Endodermal cell (in vitro differentiated cells): ENCODE results near the gene SAMD10. TPM values are rescaled to one million over a fixed set of nuclear protein-coding genes. Genes with fewer than 3 reads are reported as not detected.

Experiments used
- DNase-seq: peaks from one replicate; pipeline ENCODE4 v3.0.0-alpha.2; 2017
- H3K27ac ChIP-seq: 2 replicates; pipeline ENCODE4 v1.5.1; 2013; ENCODE audit warnings: mild to moderate bottlenecking, low read depth, low read length, moderate library complexity
- H3K27me3 ChIP-seq: 2 replicates; pipeline ENCODE4 v1.6.1; 2013; ENCODE audit warnings: mild to moderate bottlenecking, low read length, moderate library complexity; ENCODE audit not compliant: insufficient read depth, control insufficient read depth, poor library complexity, severe bottlenecking
- H3K36me3 ChIP-seq: 2 replicates; pipeline ENCODE4 v1.7.0; 2013; ENCODE audit warnings: mild to moderate bottlenecking, low read length, moderate library complexity; ENCODE audit not compliant: control insufficient read depth, insufficient read depth
- H3K4me1 ChIP-seq: one replicate; pipeline ENCODE4 v1.7.0; 2013; ENCODE audit warnings: low read length; ENCODE audit not compliant: control insufficient read depth, insufficient read depth
- H3K4me3 ChIP-seq: 2 replicates; pipeline ENCODE4 v1.5.1; 2013; ENCODE audit warnings: mild to moderate bottlenecking, low read length, moderate library complexity
- H3K9ac ChIP-seq: 2 replicates; pipeline ENCODE4 v1.6.1; 2013; ENCODE audit warnings: mild to moderate bottlenecking, low read length, moderate library complexity; ENCODE audit not compliant: poor library complexity, severe bottlenecking; ENCODE audit errors: extremely low read depth
- H3K9me3 ChIP-seq: 2 replicates; pipeline ENCODE4 v1.6.1; 2013; ENCODE audit warnings: mild to moderate bottlenecking, low read length, moderate library complexity; ENCODE audit not compliant: control insufficient read depth
- H3K27ac Mint-ChIP-seq: 2 replicates; pipeline ENCODE4 v1.8.0; 2020; ENCODE audit warnings: mixed read lengths
- H3K27me3 Mint-ChIP-seq: 2 replicates; pipeline ENCODE4 v1.8.0; 2021; ENCODE audit warnings: mild to moderate bottlenecking, mixed read lengths; ENCODE audit not compliant: insufficient read depth
- H3K36me3 Mint-ChIP-seq: 2 replicates; pipeline ENCODE4 v1.8.0; 2020; ENCODE audit warnings: low read depth, mixed read lengths
- H3K4me1 Mint-ChIP-seq: 2 replicates; pipeline ENCODE4 v1.8.0; 2020; ENCODE audit warnings: mixed read lengths
- H3K4me3 Mint-ChIP-seq: 2 replicates; pipeline ENCODE4 v1.8.0; 2020; ENCODE audit warnings: mild to moderate bottlenecking, moderate library complexity, mixed read lengths
- H3K9me3 Mint-ChIP-seq: 2 replicates; pipeline ENCODE4 v1.8.0; 2020; ENCODE audit warnings: mild to moderate bottlenecking, mixed read lengths
- CTCF ChIP-seq: fragments of 200-600 bp; sonication (generic); conservative IDR thresholded peaks from 2 replicates; pipeline ENCODE4 v1.5.0; 2021; ENCODE audit warnings: antibody characterized with exemption, mild to moderate bottlenecking
- WGBS, 2 experiments: methylation state at CpG; one replicate each; pipeline versions ENCODE4 v1.1.5 to v1.1.7; 2013; ENCODE audit warnings: missing lambda C conversion rate in 2 of 2, mixed read lengths in 1 of 2; ENCODE audit not compliant: insufficient coverage in 1 of 2, insufficient read length in 1 of 2; 5-methylcytosine and 5-hydroxymethylcytosine counted together
- total RNA-seq, 2 donors: library from RNA; stranded (reverse); fragmentation: NEBNext Ultra II Directional in 1 of 2; extraction: Animal tissue kit (Norgen Biotek cat#: 25700) in 1 of 2; gene quantifications; 2 replicates in 1 of 2; 3 replicates in 1 of 2; pipeline ENCODE4 v1.2.1, GENCODE V29; 2021

Gene SAMD10
- total RNA-seq, 2 donors from 2014 or later, result 5.6 to 6.0 TPM

DNA sequence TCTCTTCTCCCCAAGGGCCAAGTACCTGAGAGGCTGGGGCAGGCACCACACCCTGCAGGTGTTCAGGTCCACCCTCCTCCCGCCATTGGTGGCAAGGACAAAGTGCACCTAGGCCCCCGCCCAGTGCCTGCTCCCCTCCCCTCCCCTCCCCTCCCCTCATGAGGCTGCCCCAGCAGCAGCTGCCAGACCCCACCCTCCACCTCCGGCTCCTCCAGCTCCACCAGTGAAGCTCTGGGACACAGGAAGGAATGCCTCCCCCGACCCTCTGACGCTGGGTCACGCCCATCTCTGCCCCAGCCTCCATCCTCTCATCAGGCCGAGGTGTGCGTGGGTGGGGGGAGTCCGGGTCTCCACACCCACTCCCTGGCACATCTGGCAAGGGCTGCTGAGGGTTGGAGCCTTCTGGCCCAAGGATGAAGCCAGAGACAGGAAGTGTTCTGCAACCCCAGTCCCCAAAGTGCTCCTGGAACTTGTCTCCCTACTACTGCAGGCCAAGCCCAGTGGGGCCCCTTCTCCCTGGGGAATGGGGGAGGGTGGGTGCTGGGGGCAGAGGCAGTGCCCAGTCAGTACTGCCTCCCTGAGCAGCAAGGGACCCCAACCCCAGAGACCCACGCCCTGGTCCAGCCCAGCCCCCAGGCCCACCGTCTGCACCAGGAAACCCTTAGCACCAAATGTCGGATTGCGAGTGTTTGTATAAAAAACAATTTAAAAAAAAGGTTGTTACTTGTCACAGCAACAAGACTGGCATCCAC, 21.6 kb downstream of the SAMD10 start:
- Histone ChIP-seq H3K27me3 (no peaks in the 10 kb centered on the region), H3K9ac (no peak overlapping the region), H3K27ac (no peak overlapping the region), H3K4me1 (peaks cover 15% of the 10 kb centered on the region), H3K9me3 (no peaks in the 10 kb centered on the region), H3K4me3 (no peak overlapping the region), H3K36me3 (peaks cover 6% of the 10 kb centered on the region)
- H3K27me3 Mint-ChIP-seq, result no peaks in the 10 kb centered on the region
- peak overlapping the region; percentile 85 for H3K27ac Mint-ChIP-seq
- H3K36me3 Mint-ChIP-seq, result peaks cover 18% of the 10 kb centered on the region
- no peaks in the 10 kb centered on the region for H3K9me3 Mint-ChIP-seq
- peak; percentile 93 for DNase-seq
- peaks cover 29% of the 10 kb centered on the region for H3K4me1 Mint-ChIP-seq
- TF ChIP-seq CTCF, result no peak
- WGBS, 2 experiments, result 35 to 70% methylated on average over 4 to 12 of the region's 13 CpGs
- H3K4me3 Mint-ChIP-seq, result peak overlapping the region; percentile 71

DNA sequence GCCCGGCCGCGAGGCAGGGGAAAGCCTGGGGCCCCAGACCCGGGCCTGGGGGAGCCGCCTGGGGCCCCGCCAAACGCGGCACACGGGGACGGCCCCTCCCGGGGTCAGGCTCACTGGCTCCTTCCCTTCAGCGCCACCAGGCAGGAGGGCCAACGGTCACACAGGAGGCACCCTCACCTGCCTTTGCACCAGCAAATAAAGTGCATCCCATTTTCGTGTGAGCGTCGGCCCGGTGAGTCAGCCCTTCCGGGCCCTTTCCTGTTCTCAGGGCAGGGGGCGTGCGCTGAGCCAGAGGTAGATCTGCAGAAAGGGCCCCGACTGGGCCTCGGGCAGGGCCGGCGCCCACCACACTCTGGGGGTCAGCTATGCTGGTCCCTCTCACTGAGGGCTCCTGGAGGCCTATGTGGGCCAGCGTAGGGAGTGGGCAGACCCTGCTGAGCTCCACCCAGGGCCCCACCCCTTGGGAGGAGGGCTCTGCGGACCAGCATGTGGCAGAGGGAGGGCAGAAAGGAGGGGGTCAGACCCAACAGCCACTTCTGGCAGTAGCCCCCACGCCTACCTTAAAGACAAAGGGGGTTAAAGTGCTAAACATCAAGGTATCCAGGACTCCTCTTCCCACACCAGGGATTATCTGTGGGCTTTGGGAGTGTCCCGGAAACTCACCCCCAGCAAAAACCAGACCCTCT, 22.3 kb downstream of the SAMD10 start:
- Mint-ChIP-seq H3K9me3 (no peaks in the 10 kb centered on the region), H3K27me3 (no peaks in the 10 kb centered on the region), H3K4me1 (peaks cover 29% of the 10 kb centered on the region), H3K36me3 (peaks cover 14% of the 10 kb centered on the region), H3K27ac (peak overlapping the region; percentile 83), H3K4me3 (peak overlapping the region; percentile 71)
- Histone ChIP-seq H3K9me3 (no peaks in the 10 kb centered on the region), H3K36me3 (peaks cover 6% of the 10 kb centered on the region), H3K4me1 (peaks cover 15% of the 10 kb centered on the region), H3K9ac (peak overlapping the region; percentile 49), H3K27me3 (no peaks in the 10 kb centered on the region), H3K27ac (no peak overlapping the region), H3K4me3 (peak overlapping the region; percentile 75)
- DNase-seq, result peak; percentile 93
- peak; percentile 55 for TF ChIP-seq CTCF
- 7 to 8% methylated on average over 21 to 28 of the region's 28 CpGs for WGBS, 2 experiments

DNA sequence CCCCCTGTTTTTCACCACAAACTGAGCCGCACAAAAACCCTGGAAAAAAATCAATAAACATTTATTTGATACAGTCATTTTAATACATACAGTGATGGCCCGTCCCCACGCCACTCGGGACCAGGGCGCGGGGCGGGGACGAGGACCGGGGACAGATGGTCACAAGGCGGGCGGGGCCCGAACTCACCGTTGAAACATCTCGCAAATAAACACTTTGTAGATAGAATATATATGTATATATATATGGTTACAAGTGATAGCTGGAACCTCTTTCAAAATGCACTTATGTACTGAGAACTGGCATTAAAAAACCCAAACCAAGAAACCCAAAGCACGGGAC, 22.8 kb downstream of the SAMD10 start:
- Mint-ChIP-seq H3K4me1 (peaks cover 29% of the 10 kb centered on the region), H3K27me3 (no peaks in the 10 kb centered on the region), H3K36me3 (peaks cover 11% of the 10 kb centered on the region), H3K27ac (peak overlapping the region; percentile 80), H3K4me3 (peak overlapping the region; percentile 71), H3K9me3 (no peaks in the 10 kb centered on the region)
- Histone ChIP-seq H3K27me3 (no peaks in the 10 kb centered on the region), H3K27ac (no peak overlapping the region), H3K9ac (peak overlapping the region; percentile 49), H3K4me3 (peak overlapping the region; percentile 75), H3K9me3 (no peaks in the 10 kb centered on the region), H3K36me3 (peaks cover 6% of the 10 kb centered on the region), H3K4me1 (peaks cover 15% of the 10 kb centered on the region)
- TF ChIP-seq CTCF, result no peak
- WGBS, 2 experiments, result 2 to 4% methylated on average over 8 to 10 of the region's 15 CpGs
- no peak for DNase-seq
